A673 (cell line): ENCODE data around the gene EIF3A.

ENCODE experiments used
- EZH2 ChIP-seq: fragments of 200-600 bp; sonication (generic); IDR thresholded peaks from 2 replicates; pipeline ENCODE4 v1.6.1; 2017; ENCODE audit warnings: borderline replicate concordance, low read depth, mild to moderate bottlenecking, mixed read lengths, antibody characterized with exemption, low read length; ENCODE audit not compliant: poor library complexity, severe bottlenecking
- TF ChIP-seq, protein P1 (sequence below): fragments of 300-800, 200-600 bp; sonication (generic); conservative IDR thresholded peaks from 2 replicates; pipeline ENCODE4 v1.5.1; 2017; ENCODE audit warnings: low read depth, mild to moderate bottlenecking, antibody characterized with exemption, low read length, moderate library complexity, mixed read lengths

GRCh38 chr10:119049777-119050176 is 30.8 kb downstream of the EIF3A start:
- TF ChIP-seq, protein P1, sequence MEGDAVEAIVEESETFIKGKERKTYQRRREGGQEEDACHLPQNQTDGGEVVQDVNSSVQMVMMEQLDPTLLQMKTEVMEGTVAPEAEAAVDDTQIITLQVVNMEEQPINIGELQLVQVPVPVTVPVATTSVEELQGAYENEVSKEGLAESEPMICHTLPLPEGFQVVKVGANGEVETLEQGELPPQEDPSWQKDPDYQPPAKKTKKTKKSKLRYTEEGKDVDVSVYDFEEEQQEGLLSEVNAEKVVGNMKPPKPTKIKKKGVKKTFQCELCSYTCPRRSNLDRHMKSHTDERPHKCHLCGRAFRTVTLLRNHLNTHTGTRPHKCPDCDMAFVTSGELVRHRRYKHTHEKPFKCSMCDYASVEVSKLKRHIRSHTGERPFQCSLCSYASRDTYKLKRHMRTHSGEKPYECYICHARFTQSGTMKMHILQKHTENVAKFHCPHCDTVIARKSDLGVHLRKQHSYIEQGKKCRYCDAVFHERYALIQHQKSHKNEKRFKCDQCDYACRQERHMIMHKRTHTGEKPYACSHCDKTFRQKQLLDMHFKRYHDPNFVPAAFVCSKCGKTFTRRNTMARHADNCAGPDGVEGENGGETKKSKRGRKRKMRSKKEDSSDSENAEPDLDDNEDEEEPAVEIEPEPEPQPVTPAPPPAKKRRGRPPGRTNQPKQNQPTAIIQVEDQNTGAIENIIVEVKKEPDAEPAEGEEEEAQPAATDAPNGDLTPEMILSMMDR: no peak
- no peak for TF ChIP-seq EZH2
